OCI-M1 (cell line): ENCODE data around the gene TRIM45.

Experiments
- DNase-seq: peaks from one replicate; lab custom pipeline; 2025; lab: John Stamatoyannopoulos, UW

TRIM45 gene, protein sequence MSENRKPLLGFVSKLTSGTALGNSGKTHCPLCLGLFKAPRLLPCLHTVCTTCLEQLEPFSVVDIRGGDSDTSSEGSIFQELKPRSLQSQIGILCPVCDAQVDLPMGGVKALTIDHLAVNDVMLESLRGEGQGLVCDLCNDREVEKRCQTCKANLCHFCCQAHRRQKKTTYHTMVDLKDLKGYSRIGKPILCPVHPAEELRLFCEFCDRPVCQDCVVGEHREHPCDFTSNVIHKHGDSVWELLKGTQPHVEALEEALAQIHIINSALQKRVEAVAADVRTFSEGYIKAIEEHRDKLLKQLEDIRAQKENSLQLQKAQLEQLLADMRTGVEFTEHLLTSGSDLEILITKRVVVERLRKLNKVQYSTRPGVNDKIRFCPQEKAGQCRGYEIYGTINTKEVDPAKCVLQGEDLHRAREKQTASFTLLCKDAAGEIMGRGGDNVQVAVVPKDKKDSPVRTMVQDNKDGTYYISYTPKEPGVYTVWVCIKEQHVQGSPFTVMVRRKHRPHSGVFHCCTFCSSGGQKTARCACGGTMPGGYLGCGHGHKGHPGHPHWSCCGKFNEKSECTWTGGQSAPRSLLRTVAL

DNA sequence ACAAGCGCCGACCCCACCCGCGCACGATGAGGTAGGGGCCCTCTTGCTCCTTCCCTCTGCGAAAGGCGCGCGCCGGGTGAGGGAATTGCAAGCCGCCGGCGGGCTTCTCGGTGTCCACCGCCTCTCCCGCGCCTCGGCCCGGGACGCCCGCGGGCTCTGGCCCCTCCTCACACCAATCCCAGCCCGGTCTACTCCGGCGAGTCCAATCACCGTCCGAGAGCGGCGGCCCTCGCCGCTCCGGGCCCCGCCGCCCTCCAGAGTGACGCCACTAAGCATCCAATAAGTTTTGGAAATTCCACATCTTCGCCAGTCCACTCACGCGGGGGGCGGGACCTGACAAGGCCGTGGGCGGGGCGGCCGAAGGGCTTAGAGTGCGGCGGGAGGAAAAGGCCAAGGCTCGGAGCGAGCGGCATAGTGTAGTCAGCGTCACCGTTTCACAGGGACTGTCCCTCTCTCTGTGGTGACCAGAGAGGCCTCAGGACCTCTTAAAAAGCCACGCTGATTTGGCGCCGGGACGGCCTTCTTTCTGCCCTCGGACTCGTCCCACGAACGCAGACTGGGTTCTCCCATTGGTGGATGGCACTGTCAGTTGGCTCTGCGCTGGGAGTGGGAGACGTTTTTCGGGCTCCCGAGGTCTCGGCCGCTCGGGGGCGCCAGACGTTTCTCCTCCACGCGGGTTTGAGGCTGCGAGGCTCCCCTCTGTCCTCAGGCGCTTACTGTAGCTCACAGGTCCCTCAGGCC is at the start of gene TRIM45:
Gene TRIM45, minus strand, starts transcription at position 161 of the 741 bp plus-strand sequence. CDS start 548 bp downstream, outside the sequence.
- DNase-seq = peak; percentile 95

DNA sequence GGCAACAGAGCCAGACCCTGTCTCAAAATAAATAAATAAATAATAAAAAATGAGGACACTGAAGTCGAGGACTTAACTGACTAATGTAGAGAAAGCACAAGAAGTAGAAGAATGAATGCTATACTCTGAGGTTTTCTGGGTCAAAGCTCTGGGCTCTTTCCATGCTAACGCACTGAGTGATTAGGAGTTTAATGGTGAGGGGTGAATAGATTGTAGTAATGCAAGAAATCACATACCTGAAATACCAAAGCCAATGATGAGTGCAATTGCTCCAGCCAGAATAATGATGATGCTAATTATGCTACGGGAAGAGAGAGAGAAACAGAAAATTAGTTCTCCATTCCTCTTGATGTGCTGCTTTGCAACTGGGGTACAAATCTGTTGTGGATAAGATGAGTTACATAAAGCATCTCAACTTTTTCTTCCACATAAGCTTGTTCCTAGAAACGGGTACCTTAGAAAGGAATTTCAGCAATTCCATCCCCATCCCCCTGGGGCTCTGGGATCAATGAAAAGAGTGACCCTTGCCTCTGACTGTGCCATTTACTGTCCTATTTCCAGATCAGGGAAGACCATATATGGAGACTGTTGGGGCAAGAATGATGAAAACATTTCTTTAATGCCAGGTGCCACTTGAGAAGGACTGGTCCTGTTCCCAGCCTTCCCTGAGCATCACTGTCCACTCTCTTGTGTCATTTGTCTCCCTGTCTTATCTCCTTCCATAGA is 48.5 kb upstream of the TRIM45 start:
- DNase-seq = no peak

DNA sequence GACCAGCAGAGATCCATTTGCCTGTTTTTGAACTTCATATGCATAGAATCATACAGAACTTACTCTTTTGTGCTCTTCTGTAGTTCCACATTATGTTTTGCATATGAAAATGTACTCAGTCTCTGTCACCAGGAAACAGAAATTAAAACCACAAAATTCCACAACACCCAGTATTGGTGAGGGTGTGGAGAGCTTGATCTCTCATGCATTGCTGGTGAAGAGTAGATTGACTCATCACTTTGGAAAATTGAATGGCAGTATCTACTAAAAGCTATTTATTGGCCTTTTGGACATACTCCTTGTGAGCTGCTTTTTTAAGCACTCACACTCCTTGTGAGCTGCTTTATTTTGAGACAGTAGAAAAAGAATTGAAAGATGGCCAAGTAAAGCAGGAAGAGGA is 45.9 kb upstream of the TRIM45 start:
- DNase-seq = no peak

DNA sequence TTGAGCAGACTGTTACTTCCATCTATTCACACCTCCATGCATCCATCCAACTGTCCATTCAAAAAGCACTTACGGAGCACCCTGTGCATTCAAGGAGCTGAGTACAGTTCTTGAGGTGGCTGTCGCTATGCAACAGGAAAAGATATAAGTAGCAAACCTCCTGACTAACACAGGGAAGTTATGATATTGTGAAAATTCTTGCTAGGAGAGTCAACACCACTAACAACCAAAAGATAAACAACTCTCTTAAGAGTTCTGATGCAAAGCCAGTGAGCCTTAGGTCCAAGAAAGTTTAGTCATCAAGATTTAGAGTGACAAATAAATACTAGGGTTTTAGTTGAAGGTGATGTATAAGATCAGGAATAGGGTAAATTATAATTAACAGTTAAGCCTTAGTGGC is 44.5 kb upstream of the TRIM45 start:
- no peak for DNase-seq

DNA sequence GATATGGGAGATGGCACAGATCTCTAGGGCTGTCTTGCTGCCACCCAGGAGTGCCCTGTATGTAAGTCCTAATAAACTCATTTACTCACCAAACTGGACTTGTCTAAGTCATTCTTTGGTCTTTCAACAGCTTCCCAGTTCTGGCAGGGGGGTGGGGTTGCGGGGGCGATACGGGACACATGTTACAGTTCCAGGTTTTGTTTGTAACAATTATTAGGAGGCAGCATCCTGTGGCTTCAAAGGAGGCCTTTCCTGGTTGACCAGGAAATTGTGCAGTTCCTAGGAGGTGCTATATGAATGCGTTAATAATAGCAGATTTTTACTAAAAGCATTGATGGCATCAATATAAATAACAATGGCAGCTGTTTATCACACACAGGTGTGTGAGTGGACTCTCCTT is 42.7 kb upstream of the TRIM45 start:
- DNase-seq = no peak

DNA sequence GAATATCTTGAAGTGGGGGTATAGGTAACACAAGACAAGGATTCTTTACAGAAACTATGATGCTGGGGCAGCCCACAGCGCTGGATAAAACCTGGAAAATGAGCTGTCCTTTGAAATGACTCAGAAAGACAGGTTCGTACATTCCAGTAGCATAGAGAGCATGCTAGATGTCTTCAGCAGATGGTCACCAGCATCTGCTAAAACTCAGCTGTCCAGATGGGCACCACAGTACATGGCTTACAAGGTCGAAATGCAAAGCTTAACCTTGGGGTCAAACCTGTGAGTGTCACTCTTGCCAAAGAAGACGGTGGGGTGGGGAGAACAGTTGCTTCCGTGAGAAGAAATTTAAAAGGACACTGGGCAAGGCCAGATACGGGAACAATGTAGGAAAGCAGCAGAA is 41.3 kb upstream of the TRIM45 start:
- DNase-seq = no peak

DNA sequence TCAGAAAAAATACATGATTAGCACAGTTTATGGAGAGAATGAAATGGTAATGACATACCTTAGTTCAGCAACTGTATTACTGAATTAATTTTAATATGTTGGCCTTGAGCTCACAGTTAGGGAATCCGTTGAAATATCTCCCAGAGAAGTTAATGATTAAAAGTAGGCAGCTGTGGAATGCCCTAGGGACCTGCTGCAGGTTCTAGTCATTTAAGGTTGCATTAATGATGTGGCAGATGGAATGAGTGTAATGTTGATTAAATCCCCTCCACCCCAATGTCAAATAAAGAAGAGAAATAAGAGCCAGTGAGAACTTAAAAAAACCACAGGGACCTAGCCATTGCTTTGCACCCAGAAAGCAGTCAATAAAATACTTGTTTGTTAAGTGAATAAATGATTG is 40.3 kb upstream of the TRIM45 start:
- DNase-seq = no peak

DNA sequence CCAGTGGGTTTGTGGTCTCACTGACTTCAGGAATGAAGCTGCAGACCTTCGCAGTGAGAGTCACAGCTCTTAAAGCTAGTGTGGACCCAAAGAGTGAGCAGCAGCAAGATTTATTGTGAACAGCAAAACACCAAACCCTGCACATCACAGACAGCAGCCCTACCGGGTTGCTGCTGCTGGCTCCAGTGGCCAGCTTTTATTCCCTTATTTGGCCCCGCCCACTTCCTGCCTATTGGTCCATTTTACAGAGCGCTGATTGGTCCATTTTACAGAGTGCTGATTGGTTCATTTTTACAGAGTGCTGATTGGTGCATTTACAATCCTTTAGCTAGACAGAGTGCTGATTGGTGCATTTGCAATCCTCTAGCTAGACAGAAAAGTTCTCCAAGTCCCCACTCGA is 29.8 kb upstream of the TRIM45 start:
- peak; percentile 18 for DNase-seq

DNA sequence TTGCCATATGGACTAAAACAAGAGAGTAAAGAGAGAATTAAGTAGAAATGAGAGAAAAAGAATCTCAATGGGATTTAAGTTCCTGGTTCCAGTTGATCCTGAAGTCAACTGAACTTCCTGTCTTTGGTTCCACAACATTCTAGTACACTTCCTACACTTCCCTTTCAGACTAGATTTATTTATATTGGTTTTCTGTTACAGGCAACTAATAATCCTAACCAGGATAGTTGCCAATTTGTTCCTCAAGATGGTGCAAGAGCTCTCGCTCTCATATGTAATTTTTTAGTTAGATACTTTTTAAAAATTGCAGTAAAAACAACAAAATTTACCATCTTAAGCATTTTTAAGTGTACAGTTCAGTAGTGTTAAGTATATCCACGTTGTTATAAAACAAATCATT is 28.8 kb upstream of the TRIM45 start:
- DNase-seq = peak; percentile 9

DNA sequence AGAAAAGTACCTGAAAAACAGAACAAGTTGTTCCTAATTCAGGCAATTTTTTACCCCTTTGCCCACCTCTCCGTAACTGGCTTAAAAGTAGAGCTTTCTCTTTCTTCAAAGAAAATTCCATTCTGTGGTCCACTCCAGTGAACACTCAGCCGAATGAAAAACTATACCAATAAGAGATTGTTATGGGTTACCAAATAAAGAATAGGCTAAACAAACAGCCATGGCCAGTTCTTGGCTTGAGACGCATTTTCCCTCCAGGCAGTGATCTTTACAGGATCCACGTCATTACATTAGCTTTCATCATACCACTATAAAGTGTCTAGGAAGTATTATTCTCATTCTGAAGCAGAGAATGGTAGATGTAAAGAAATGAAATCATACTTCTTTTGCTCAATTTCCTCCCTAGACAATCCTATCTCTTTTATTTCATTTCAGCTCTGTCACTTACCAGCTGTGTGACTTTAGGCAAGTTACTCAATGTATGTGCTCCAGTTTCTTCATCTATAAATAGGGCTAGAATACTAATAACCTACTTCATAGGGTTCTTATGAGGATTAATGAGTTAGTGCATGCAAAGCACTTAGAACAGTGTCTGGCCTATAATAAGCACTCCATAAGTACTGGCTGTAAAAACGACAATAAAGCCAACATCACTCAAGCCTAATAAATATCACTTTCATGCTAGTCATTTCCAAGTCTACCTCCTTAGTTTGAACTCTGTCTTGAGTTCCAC is 26.5 kb upstream of the TRIM45 start:
- no peak for DNase-seq

DNA sequence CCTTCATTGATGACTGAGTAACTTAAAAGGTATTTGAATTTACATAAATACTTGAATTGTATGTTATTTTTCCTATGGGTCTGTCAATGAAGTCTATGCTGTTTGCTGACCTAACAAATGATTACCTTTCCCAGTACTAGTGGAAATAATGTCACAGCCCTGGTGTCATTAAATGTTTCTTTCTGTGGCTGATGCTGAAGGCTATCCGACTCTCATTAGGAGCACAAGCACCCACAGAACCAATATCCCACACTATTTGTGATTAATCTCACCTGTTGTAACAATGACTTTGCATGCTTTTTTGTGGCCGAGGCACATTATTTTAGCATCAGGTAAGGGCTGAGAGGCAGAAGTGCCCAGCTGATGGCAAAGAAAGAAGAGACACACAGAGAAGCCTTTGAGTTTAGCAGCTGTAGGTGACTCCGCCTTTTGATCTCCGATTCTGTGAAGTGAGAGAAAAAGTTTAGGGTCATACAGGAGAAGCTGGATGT is 25.8 kb upstream of the TRIM45 start:
- DNase-seq = no peak

DNA sequence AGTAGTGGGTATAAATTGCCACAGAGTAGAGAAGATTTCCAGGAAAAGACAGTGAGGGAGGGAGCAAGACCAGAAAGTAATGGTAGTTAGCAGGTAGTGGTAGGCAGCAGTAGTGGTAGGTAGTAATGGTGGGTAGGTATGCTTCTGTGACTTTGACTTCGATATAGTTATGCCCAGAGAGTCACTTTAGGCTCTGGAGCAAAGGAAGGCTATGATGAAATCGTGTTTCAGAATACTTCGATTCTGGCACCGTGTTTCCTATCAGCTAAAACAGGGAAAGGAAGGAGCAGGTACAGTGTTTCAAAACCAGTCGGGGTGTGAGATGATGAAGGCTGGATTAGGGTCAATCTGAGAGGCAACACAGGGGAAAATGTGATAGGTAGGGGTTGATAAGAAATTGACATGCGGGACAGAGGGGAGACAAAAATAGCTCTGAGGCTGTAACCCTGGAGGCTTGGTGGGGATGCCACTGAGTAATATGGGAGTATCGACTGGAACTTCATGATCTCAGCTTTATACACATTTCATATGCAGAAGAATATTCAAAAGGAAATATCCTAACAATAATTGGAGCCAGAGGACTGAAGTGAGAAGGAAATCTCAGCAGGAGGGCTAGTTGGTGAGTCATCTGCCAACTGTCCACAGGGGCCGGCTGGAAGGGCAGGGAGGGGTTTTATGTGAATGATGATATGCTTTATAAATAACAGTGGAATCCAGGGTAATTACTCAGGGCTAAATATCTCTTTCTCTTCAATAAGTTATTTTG is 25.2 kb upstream of the TRIM45 start:
- DNase-seq = no peak

DNA sequence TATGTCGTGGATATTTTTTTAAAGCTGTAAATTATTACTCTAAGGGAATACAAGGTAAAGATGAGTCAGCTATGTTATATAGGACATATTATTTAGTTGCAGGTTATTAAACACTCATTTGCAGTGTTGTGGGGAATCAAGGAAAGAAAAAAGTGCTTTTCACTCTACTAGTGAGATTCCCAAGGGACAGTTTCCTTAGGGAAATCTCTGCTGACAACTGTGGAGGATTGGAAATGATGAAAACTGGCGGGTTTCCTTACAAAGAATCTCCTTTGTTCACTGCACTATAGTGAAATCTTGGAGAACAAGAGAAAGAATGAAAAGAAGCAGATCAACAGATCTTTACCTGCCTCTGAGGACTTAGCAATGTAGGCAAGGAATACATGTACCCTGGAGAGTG is 24.5 kb upstream of the TRIM45 start:
- no peak for DNase-seq

DNA sequence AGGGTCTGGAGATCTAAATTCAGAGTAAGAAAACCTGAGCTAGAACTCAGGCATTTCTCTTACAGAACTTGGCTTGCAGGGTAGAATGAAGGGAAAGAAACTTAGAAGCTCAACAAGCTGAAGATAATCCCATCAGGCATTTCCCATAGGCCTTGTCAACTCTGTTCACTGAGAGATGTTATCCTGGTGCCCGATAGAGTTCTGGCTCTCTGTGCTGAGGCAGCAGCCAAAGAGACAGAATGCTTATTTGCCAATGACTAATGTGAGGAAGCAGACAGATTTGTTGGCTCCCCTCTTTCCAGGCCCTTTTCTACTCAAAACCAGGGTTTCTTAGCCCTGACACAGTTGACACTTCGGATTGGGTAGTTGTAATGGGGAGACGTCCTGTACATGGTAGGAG is 22.3 kb upstream of the TRIM45 start:
- no peak for DNase-seq

DNA sequence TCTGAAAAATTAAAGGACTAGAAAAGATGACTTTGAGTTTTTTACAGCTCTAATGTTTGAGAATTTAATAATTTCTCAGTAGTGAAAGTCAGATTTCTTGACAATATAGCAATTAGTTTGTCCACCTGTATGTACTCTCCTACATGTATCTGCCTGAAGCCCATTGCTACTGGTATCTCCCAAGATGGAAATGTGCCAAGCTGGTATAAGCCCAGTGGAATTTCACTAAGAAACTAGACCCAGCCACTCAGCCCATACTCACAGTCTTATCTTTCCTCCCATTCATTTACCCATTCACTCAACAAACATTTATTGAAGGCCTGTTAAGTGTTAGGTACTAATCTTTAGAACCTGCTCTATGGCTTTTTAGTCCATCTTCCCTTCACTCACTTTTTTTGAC is 21.6 kb upstream of the TRIM45 start:
- DNase-seq = no peak

DNA sequence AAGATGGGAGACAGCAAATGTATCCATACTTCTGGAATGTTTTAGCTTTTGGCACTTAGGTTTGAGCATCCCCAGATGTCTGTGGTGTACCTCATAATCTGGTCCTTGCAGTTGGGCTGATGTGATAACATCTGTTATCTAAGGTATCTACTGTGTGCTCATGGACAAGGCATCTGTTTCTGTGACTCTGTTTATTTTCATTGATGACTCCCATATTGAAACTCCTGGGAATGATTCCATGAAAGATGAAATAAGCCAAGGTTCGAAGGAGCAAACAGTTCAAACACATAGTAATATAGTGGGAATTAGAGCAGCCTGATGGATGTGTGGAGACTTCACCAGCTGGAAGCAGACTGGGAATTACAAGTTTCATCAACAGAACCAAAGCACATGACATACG is 20.7 kb upstream of the TRIM45 start:
- no peak for DNase-seq

DNA sequence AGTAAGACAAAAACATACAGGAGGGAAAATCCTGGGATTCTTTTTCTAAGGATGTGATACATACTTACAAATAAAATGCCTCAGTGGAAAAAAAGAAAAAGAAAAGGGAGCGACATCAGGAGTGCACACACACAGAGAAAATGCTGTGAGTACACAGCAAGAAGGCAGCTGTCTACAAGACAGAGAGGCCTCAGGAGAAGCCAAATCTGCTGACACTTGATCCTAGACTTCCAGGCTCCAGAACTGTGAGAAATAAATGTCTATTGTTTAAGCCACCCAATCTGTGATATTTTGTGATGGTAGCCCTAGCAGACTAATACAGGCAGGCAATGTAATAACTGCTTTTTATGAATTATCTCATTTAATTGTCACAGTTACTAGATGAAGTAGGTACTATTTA is 17.0 kb upstream of the TRIM45 start:
- DNase-seq = no peak

DNA sequence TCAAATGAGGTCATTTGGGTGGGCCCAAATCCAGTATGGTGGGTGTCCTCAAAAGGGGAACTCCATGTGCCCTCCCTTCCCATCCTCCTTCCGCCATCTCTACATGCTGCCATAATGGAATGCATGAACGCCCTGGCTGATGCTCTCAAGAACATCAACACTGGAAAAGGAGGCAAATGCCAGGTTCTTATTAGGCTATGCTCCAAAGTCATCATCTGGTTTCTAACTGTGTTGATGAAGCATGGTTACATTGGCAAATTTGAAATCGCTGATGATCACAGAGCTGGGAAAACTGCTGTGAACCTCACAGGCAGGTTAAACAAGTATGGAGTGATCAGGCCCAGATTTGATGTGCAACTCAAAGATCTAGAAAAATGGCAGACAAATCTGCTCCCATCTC is 16.6 kb upstream of the TRIM45 start:
- no peak for DNase-seq

DNA sequence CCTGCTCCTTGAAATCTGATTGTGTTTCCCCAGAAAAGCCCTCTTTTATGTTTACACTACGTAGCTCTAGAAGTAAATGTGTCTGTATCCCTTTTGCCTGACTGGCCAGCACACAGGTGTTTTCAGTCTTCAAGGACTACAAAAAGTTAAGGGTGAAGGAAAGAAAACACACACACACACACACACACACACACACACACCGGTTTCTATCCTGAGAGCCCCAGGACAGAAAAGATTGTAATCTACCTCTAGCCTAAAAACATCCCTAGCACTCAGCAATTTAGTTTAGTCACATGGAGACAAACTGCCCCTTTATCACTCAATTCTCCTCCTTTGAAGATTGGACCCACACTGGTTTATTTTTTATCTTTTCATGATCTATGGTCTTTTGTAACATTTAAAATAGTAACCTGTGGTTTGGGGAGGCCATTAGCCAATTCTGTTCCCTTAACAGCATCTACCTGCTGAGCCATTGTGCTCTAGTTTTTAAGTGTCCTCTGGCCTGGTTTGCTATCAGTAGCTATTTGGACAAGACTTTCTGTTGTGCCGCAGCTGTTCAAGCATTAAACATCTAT is 15.8 kb upstream of the TRIM45 start:
- no peak for DNase-seq

DNA sequence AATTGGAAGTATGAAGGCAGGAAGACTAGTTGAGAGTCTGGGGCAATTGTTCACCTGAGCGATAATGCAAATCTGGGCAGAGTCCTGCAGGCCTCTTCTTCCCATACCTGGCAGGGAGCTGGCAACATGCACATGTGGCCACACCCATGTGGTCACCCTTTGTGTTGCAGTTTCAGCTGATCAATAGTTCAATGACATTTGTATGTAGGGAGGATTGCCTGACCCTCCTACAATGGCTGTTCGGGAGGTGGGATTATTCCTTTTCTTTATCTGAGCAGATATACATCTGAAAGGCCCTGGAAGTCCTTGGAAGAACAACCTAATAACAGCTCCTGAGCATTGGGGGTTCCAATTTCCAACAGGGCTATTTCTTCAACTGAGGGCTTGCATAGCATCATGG is 15.2 kb upstream of the TRIM45 start:
- no peak for DNase-seq

DNA sequence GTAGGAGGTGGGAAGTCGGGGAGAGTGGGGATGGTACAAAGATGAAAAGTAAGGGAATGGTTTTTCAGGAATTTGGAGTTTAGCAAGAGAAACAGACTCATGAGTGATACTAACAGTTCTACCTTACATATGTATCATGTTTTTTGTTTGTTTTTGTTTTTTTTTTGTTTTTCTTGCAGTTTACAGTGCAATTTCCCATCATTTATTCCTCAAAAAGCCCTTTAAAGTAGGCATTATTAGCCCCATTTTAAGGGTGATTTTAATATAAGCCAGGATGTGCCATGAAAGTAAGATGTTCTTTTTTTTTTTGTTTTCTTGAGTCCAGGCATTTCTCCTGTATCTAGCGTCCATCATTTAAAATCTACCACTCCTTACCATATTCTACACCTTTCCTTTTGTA is 13.8 kb upstream of the TRIM45 start:
- DNase-seq = no peak
